Measurements from ENCODE around the gene LRRC75A.
"Not testable (repeated sequence)": the region's sequence is repeated elsewhere in the genome, so short reads cannot be mapped to it uniquely, and the experiment has no call there.

The LRRC75A gene

GRCh38 chr17:16395887-16396286 is 96.1 kb downstream of the LRRC75A start:
- DNase-seq: not testable (repeated sequence)

GRCh38 chr17:16392491-16392890 is 99.5 kb downstream of the LRRC75A start:
- DNase-seq: not testable (repeated sequence)
